Measurements from ENCODE around the gene BNC1. TPM values are rescaled to one million over a fixed set of nuclear protein-coding genes. Genes with fewer than 3 reads are reported as not detected.

Gene BNC1
- total and polyA plus RNA-seq, 2 donors (not counting 1 experiment from before 2014, with no cell fraction given): not detected

GRCh38 chr15:83295417-83295816 is 11.0 kb upstream of the BNC1 start:
- TF ChIP-seq CTCF (IDR thresholded peaks at IDR 0.05) (no peak), EZH2 (IDR thresholded peaks at IDR 0.05; ENCODE audit: borderline replicate concordance, insufficient read depth, low read depth, low read length, poor library complexity, severe bottlenecking) (no peak)
- no peak overlapping the region for H3K4me3 ChIP-seq (ENCODE audit: control extremely low read depth in 1 of 5, extremely low read depth in 1 of 5, insufficient read depth in 1 of 5, low read depth in 2 of 5, low read length in 4 of 5)
- H3K4me2 ChIP-seq (replicated peaks; ENCODE audit: low read depth, low read length, poor library complexity, severe bottlenecking): no peak overlapping the region
- ChIA-PET POLR2A (no interaction called here), CTCF (no interaction called here)
- ATAC-seq (ENCODE audit: low read depth) (no peak), DNase-seq (no peak)
- Mint-ChIP-seq H3K27me3 (peaks cover 30% of the 10 kb centered on the region), H3K27ac (no peak overlapping the region), H3K4me1 (no peaks in the 10 kb centered on the region), H3K9me3 (ENCODE audit: insufficient read depth) (no peaks in the 10 kb centered on the region), H3K4me3 (no peak overlapping the region)
- intact Hi-C loops (cut with micrococcal nuclease): no loop called here
- H3K79me2 ChIP-seq (ENCODE audit: control insufficient read depth, insufficient read depth, low read length): no peaks in the 10 kb centered on the region
- WGBS (ENCODE audit: insufficient coverage): 87% methylated on average over 5 of the region's 6 CpGs
- H3K9ac ChIP-seq (ENCODE audit: low read length): no peak overlapping the region
- H3K36me3 ChIP-seq (replicated peaks in 1 of 2; ENCODE audit: control extremely low read depth in 1 of 2, control insufficient read depth in 1 of 2, extremely low read depth in 1 of 2, insufficient read depth in 2 of 2, low read length in 1 of 2): no peaks in the 10 kb centered on the region
- no peaks in the 10 kb centered on the region for H4K20me1 ChIP-seq (ENCODE audit: control insufficient read depth, insufficient read depth, low read length, poor library complexity, severe bottlenecking)
- no peaks in the 10 kb centered on the region for H3K9me3 ChIP-seq (ENCODE audit: control extremely low read depth in 1 of 3, control insufficient read depth in 2 of 3, insufficient read depth in 1 of 3, low read length in 2 of 3)
- H2AFZ ChIP-seq (ENCODE audit: insufficient read depth, low read depth, low read length, poor library complexity, severe bottlenecking): no peak overlapping the region
- H3K27ac ChIP-seq (ENCODE audit: low read length in 2 of 2): no peak overlapping the region
- peaks cover 0 to 2% (median 0%) of the 10 kb centered on the region in 4 experiments for H3K27me3 ChIP-seq (replicated peaks in 1 of 4; ENCODE audit: control extremely low read depth in 1 of 4, control insufficient read depth in 3 of 4, insufficient read depth in 4 of 4, low read length in 3 of 4)
- H3K4me1 ChIP-seq (ENCODE audit: control insufficient read depth in 2 of 2, insufficient read depth in 2 of 2, low read length in 2 of 2): no peaks in the 10 kb centered on the region

- H3K9ac ChIP-seq (ENCODE audit: low read length): no peak overlapping the region
- H3K27ac ChIP-seq (ENCODE audit: low read length in 2 of 2): no peak overlapping the region
- whole genome bisulfite sequencing (ENCODE audit: insufficient coverage): no CpG with 5 or more reads among the region's 1 CpG
- no peaks in the 10 kb centered on the region for H3K4me1 Mint-ChIP-seq
- intact Hi-C loops (cut with micrococcal nuclease): no loop called here
- no peaks in the 10 kb centered on the region for H3K4me1 ChIP-seq (ENCODE audit: control insufficient read depth in 2 of 2, insufficient read depth in 2 of 2, low read length in 2 of 2)
- H3K4me2 ChIP-seq (replicated peaks; ENCODE audit: low read depth, low read length, poor library complexity, severe bottlenecking): no peak overlapping the region
- ATAC-seq (ENCODE audit: low read depth) (no peak), DNase-seq (no peak)
- no peak overlapping the region for H2AFZ ChIP-seq (ENCODE audit: insufficient read depth, low read depth, low read length, poor library complexity, severe bottlenecking)
- H3K27me3 Mint-ChIP-seq: peaks cover 29% of the 10 kb centered on the region
- no peaks in the 10 kb centered on the region for H3K36me3 ChIP-seq (replicated peaks in 1 of 2; ENCODE audit: control extremely low read depth in 1 of 2, control insufficient read depth in 1 of 2, extremely low read depth in 1 of 2, insufficient read depth in 2 of 2, low read length in 1 of 2)
- ChIA-PET POLR2A (no interaction called here), CTCF (no interaction called here)
- H3K9me3 ChIP-seq (ENCODE audit: control extremely low read depth in 1 of 3, control insufficient read depth in 2 of 3, insufficient read depth in 1 of 3, low read length in 2 of 3): no peaks in the 10 kb centered on the region
- no peak overlapping the region for H3K4me3 ChIP-seq (ENCODE audit: control extremely low read depth in 1 of 5, extremely low read depth in 1 of 5, insufficient read depth in 1 of 5, low read depth in 2 of 5, low read length in 4 of 5)
- H3K79me2 ChIP-seq (ENCODE audit: control insufficient read depth, insufficient read depth, low read length): no peaks in the 10 kb centered on the region
- no peaks in the 10 kb centered on the region for H3K9me3 Mint-ChIP-seq (ENCODE audit: insufficient read depth)
- H4K20me1 ChIP-seq (ENCODE audit: control insufficient read depth, insufficient read depth, low read length, poor library complexity, severe bottlenecking): no peaks in the 10 kb centered on the region
- H3K27me3 ChIP-seq (replicated peaks in 1 of 4; ENCODE audit: control extremely low read depth in 1 of 4, control insufficient read depth in 3 of 4, insufficient read depth in 4 of 4, low read length in 3 of 4): peaks cover 0 to 3% (median 1%) of the 10 kb centered on the region in 4 experiments
- H3K27ac Mint-ChIP-seq: no peak overlapping the region
- TF ChIP-seq EZH2 (IDR thresholded peaks at IDR 0.05; ENCODE audit: borderline replicate concordance, insufficient read depth, low read depth, low read length, poor library complexity, severe bottlenecking) (no peak), CTCF (IDR thresholded peaks at IDR 0.05) (no peak)
- no peak overlapping the region for H3K4me3 Mint-ChIP-seq
Measured at GRCh38 chr15:83293201-83293600, 8.7 kb upstream of the BNC1 start.
